CD4-positive, alpha-beta T cell (primary cell): Measurements from ENCODE around the gene ICAM3. TPM values are rescaled to one million over a fixed set of nuclear protein-coding genes. Genes with fewer than 3 reads are reported as not detected.

ENCODE experiments used
- ATAC-seq: fragments of 200-7000 bp; cut with Tn5 transposase; one replicate; pipeline ENCODE4 v1.10.0; 2022; ENCODE audit warnings: mild to moderate bottlenecking; ENCODE audit not compliant: poor library complexity
- CTCF ChIA-PET: fragments of 350-600 bp; sonication (Branson Sonifier 250); formaldehyde crosslinking; loops from one replicate; lab custom pipeline; 2021; ENCODE audit warnings: antibody characterized with exemption, inconsistent platforms; lab: Charles Lee
- POLR2A ChIA-PET: fragments of 350-600 bp; sonication (Branson Sonifier 250); formaldehyde crosslinking; loops from one replicate; lab custom pipeline; 2021; ENCODE audit warnings: antibody characterized with exemption, inconsistent platforms; lab: Charles Lee
- DNase-seq, 14 experiments: peaks; one replicate each; pipeline ENCODE4 v3.0.0-alpha.2; 2013 to 2020; ENCODE audit warnings: mixed read lengths in 2 of 14
- H3K27ac ChIP-seq, 2 donors: one replicate each; pipeline versions ENCODE4 v1.5.1 to v1.7.0; 2013; ENCODE audit warnings: low read length in 2 of 2, low read depth in 1 of 2, mild to moderate bottlenecking in 1 of 2
- H3K27me3 ChIP-seq, 2 experiments: 1 replicate in 1 of 2; 2 replicates in 1 of 2; pipeline versions ENCODE4 v1.6.1 to v1.7.0; 2013; ENCODE audit warnings: low read length in 2 of 2, control low read depth in 1 of 2, mild to moderate bottlenecking in 1 of 2, moderate library complexity in 1 of 2; ENCODE audit not compliant: insufficient read depth in 2 of 2, control insufficient read depth in 1 of 2
- H3K36me3 ChIP-seq: one replicate; pipeline ENCODE4 v1.6.1; 2013; ENCODE audit warnings: low read length, control low read depth; ENCODE audit not compliant: insufficient read depth
- H3K4me1 ChIP-seq: one replicate; pipeline ENCODE4 v1.6.1; 2013; ENCODE audit warnings: low read length, control low read depth; ENCODE audit not compliant: insufficient read depth
- H3K4me3 ChIP-seq: one replicate; pipeline ENCODE4 v1.5.1; 2013; ENCODE audit warnings: mild to moderate bottlenecking, low read length, moderate library complexity
- H3K9me3 ChIP-seq, 2 experiments: 1 replicate in 1 of 2; 2 replicates in 1 of 2; pipeline versions ENCODE4 v1.6.1 to v1.7.0; 2013; ENCODE audit warnings: low read length in 2 of 2, mild to moderate bottlenecking in 2 of 2, control low read depth in 1 of 2, moderate library complexity in 1 of 2; ENCODE audit not compliant: control insufficient read depth in 1 of 2, insufficient read depth in 1 of 2
- H3K27ac Mint-ChIP-seq: one replicate; pipeline ENCODE4 v1.8.0; 2020; ENCODE audit warnings: mixed read lengths
- H3K27me3 Mint-ChIP-seq: one replicate; pipeline ENCODE4 v1.8.0; 2021; ENCODE audit warnings: mixed read lengths
- H3K36me3 Mint-ChIP-seq: one replicate; pipeline ENCODE4 v1.8.0; 2021; ENCODE audit warnings: low read depth, mixed read lengths
- H3K4me1 Mint-ChIP-seq: one replicate; pipeline ENCODE4 v1.8.0; 2021; ENCODE audit warnings: low read depth, mixed read lengths
- H3K4me3 Mint-ChIP-seq: one replicate; pipeline ENCODE4 v1.8.0; 2020; ENCODE audit warnings: mild to moderate bottlenecking, mixed read lengths
- H3K9me3 Mint-ChIP-seq: one replicate; pipeline ENCODE4 v1.8.0; 2020; ENCODE audit warnings: mixed read lengths
- intact Hi-C, 2 experiments: fragments of 100-400 bp; cut with DNase I in 1 of 2; cut with micrococcal nuclease in 1 of 2; formaldehyde crosslinking; loops; one replicate each; pipeline versions ENCODE4 v1.15.1 to v1.9.0; 2023 to 2025; cut with DNase I, micrococcal nuclease
- total RNA-seq, 174 experiments: library from RNA in 2 of 174; stranded (reverse) in 2 of 174; gene quantifications; one replicate each; pipeline ENCODE4 v1.2.3 and lab custom pipeline; 2021 to 2026
- TF ChIP-seq, protein P1 (sequence below): fragments of 200-600 bp; IDR thresholded peaks from one replicate; pipeline ENCODE4 v1.8.0; 2022; ENCODE audit warnings: antibody characterized with exemption, mild to moderate bottlenecking

The ICAM3 gene
- total RNA-seq, 2 experiments from 2014 or later = 164 to 173 TPM

- Mint-ChIP-seq H3K4me1 (peaks cover 21% of the 10 kb centered on the region), H3K27me3 (no peaks in the 10 kb centered on the region), H3K4me3 (no peak overlapping the region), H3K9me3 (no peaks in the 10 kb centered on the region), H3K27ac (no peak overlapping the region), H3K36me3 (peaks cover 64% of the 10 kb centered on the region)
- intact Hi-C loops = no loop called here
- POLR2A ChIA-PET = no interaction called here
- H3K36me3 ChIP-seq = peaks cover 63% of the 10 kb centered on the region
- no peak for ATAC-seq
- no peak overlapping the region for H3K27ac ChIP-seq
- H3K9me3 ChIP-seq = no peaks in the 10 kb centered on the region
- TF ChIP-seq, protein P1, sequence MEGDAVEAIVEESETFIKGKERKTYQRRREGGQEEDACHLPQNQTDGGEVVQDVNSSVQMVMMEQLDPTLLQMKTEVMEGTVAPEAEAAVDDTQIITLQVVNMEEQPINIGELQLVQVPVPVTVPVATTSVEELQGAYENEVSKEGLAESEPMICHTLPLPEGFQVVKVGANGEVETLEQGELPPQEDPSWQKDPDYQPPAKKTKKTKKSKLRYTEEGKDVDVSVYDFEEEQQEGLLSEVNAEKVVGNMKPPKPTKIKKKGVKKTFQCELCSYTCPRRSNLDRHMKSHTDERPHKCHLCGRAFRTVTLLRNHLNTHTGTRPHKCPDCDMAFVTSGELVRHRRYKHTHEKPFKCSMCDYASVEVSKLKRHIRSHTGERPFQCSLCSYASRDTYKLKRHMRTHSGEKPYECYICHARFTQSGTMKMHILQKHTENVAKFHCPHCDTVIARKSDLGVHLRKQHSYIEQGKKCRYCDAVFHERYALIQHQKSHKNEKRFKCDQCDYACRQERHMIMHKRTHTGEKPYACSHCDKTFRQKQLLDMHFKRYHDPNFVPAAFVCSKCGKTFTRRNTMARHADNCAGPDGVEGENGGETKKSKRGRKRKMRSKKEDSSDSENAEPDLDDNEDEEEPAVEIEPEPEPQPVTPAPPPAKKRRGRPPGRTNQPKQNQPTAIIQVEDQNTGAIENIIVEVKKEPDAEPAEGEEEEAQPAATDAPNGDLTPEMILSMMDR = no peak
- no peak overlapping the region for H3K4me3 ChIP-seq
- H3K27me3 ChIP-seq = no peaks in the 10 kb centered on the region
- CTCF ChIA-PET = no interaction called here
- no peak for DNase-seq
- H3K4me1 ChIP-seq = peaks cover 26% of the 10 kb centered on the region
Measured at GRCh38 chr19:10328558-10329429, 10.6 kb downstream of the ICAM3 start.

- ATAC-seq (no peak), DNase-seq (no peak)
- ChIA-PET POLR2A (no interaction called here), CTCF (no interaction called here)
- H3K36me3 ChIP-seq = peaks cover 72% of the 10 kb centered on the region
- intact Hi-C loops = no loop called here
- Mint-ChIP-seq H3K27ac (no peak overlapping the region), H3K4me1 (peaks cover 11% of the 10 kb centered on the region), H3K4me3 (no peak overlapping the region), H3K9me3 (no peaks in the 10 kb centered on the region), H3K36me3 (peaks cover 54% of the 10 kb centered on the region), H3K27me3 (no peaks in the 10 kb centered on the region)
- H3K27ac ChIP-seq = no peak overlapping the region
- H3K4me3 ChIP-seq = no peak overlapping the region
- no peaks in the 10 kb centered on the region for H3K27me3 ChIP-seq
- H3K4me1 ChIP-seq = peaks cover 20% of the 10 kb centered on the region
- TF ChIP-seq, protein P1 = no peak
- no peaks in the 10 kb centered on the region for H3K9me3 ChIP-seq
Measured at GRCh38 chr19:10327793-10328192, 11.6 kb downstream of the ICAM3 start.

GRCh38 chr19:10325732-10326131 is 13.7 kb downstream of the ICAM3 start:
- no peaks in the 10 kb centered on the region for H3K4me1 Mint-ChIP-seq
- intact Hi-C loops = no loop called here

More at GRCh38 chr19:10325732-10326131, 13.7 kb downstream of the ICAM3 start:
- H3K4me1 ChIP-seq = peaks cover 6% of the 10 kb centered on the region
- TF ChIP-seq, protein P1 = no peak
- POLR2A ChIA-PET = no interaction called here
- Mint-ChIP-seq H3K9me3 (no peaks in the 10 kb centered on the region), H3K4me3 (no peak overlapping the region), H3K36me3 (peaks cover 57% of the 10 kb centered on the region), H3K27ac (no peak overlapping the region), H3K27me3 (no peaks in the 10 kb centered on the region)
- ATAC-seq (no peak), DNase-seq (no peak)
- H3K9me3 ChIP-seq = no peaks in the 10 kb centered on the region
- no peaks in the 10 kb centered on the region for H3K27me3 ChIP-seq
- no peak overlapping the region for H3K4me3 ChIP-seq
- H3K36me3 ChIP-seq = peaks cover 93% of the 10 kb centered on the region
- no peak overlapping the region for H3K27ac ChIP-seq
- CTCF ChIA-PET = interaction anchor here (0.7 to 1.1 kb wide), 2 partner anchors 9 to 65 kb away, joined by 3 read pairs; no protein-coding TSS in a partner anchor
